ENCODE data around the gene ODF2L. TPM values are rescaled to one million over a fixed set of nuclear protein-coding genes. Genes with fewer than 3 reads are reported as not detected.

The ODF2L gene
- total RNA-seq, 1 experiment from 2014 or later: 88.2 TPM

DNA sequence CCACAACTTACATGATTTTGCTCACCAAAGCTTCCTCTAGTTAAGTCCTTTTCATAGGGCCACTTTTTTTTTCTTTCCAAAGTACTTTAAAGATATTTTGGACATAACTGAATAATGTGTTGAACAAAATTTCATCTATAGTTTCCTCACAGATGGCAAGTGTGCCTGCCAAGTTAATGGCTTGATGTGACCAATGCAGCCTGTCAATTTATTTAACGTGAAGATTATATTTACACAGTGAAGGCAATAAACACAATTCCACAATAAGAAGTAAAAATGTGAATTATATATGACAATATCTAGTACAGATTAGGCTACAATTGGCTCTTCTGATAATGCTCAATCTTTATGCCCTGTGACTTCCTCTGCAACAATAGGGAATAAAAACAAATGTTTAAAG, 45.9 kb upstream of the ODF2L start:
- POLR2A ChIA-PET: interaction anchor here (0.6 kb wide), 1 partner anchor 36 kb away, joined by 3 read pairs; no protein-coding TSS in a partner anchor
- Histone ChIP-seq H3K36me3 (ENCODE audit: control insufficient read depth, insufficient read depth, low read length) (no peaks in the 10 kb centered on the region), H3K9me3 (ENCODE audit: control insufficient read depth, insufficient read depth, low read depth, low read length) (no peaks in the 10 kb centered on the region), H3K27me3 (ENCODE audit: control insufficient read depth, insufficient read depth, low read length) (peaks cover 25% of the 10 kb centered on the region), H3K4me3 (ENCODE audit: low read depth in 2 of 2, low read length in 2 of 2) (no peak overlapping the region), H3K4me1 (ENCODE audit: control insufficient read depth, insufficient read depth, low read length) (no peaks in the 10 kb centered on the region), H3K27ac (ENCODE audit: low read length) (no peak overlapping the region)
- DNase-seq (ENCODE audit: low read depth, low spot score) (no peak), ATAC-seq (no peak)
- intact Hi-C loops (cut with micrococcal nuclease; ENCODE audit: unreplicated experiment): no loop called here
- no TSS peak for BruUV-seq (replicated peaks)
- in situ Hi-C loops (cut with HindIII; ENCODE audit: low pct_unique_long_range_greater_than_20kb, low sequenced_read_pairs): loop anchor here (5.0 kb wide), 1 partner anchor 60 kb away; no protein-coding TSS in a partner anchor
- CTCF ChIA-PET: no interaction called here
- TF ChIP-seq, protein P1, sequence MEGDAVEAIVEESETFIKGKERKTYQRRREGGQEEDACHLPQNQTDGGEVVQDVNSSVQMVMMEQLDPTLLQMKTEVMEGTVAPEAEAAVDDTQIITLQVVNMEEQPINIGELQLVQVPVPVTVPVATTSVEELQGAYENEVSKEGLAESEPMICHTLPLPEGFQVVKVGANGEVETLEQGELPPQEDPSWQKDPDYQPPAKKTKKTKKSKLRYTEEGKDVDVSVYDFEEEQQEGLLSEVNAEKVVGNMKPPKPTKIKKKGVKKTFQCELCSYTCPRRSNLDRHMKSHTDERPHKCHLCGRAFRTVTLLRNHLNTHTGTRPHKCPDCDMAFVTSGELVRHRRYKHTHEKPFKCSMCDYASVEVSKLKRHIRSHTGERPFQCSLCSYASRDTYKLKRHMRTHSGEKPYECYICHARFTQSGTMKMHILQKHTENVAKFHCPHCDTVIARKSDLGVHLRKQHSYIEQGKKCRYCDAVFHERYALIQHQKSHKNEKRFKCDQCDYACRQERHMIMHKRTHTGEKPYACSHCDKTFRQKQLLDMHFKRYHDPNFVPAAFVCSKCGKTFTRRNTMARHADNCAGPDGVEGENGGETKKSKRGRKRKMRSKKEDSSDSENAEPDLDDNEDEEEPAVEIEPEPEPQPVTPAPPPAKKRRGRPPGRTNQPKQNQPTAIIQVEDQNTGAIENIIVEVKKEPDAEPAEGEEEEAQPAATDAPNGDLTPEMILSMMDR (IDR thresholded peaks at IDR 0.05): no peak; the same call in 1 of the 2 replicates
- TF ChIP-seq TCF7L2 (IDR thresholded peaks at IDR 0.05; ENCODE audit: low read depth, low read length) (no peak), POLR2AphosphoS5 (IDR thresholded peaks at IDR 0.05; ENCODE audit: low read depth, low read length) (no peak), SIN3A (IDR thresholded peaks at IDR 0.05; ENCODE audit: borderline replicate concordance, insufficient read depth, low read depth, low read length) (no peak)
- TF ChIP-seq, protein P2, sequence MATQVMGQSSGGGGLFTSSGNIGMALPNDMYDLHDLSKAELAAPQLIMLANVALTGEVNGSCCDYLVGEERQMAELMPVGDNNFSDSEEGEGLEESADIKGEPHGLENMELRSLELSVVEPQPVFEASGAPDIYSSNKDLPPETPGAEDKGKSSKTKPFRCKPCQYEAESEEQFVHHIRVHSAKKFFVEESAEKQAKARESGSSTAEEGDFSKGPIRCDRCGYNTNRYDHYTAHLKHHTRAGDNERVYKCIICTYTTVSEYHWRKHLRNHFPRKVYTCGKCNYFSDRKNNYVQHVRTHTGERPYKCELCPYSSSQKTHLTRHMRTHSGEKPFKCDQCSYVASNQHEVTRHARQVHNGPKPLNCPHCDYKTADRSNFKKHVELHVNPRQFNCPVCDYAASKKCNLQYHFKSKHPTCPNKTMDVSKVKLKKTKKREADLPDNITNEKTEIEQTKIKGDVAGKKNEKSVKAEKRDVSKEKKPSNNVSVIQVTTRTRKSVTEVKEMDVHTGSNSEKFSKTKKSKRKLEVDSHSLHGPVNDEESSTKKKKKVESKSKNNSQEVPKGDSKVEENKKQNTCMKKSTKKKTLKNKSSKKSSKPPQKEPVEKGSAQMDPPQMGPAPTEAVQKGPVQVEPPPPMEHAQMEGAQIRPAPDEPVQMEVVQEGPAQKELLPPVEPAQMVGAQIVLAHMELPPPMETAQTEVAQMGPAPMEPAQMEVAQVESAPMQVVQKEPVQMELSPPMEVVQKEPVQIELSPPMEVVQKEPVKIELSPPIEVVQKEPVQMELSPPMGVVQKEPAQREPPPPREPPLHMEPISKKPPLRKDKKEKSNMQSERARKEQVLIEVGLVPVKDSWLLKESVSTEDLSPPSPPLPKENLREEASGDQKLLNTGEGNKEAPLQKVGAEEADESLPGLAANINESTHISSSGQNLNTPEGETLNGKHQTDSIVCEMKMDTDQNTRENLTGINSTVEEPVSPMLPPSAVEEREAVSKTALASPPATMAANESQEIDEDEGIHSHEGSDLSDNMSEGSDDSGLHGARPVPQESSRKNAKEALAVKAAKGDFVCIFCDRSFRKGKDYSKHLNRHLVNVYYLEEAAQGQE (IDR thresholded peaks at IDR 0.05; ENCODE audit: insufficient read depth in 1 of 2, low read depth in 2 of 2, low read length in 1 of 2): no peak

DNA sequence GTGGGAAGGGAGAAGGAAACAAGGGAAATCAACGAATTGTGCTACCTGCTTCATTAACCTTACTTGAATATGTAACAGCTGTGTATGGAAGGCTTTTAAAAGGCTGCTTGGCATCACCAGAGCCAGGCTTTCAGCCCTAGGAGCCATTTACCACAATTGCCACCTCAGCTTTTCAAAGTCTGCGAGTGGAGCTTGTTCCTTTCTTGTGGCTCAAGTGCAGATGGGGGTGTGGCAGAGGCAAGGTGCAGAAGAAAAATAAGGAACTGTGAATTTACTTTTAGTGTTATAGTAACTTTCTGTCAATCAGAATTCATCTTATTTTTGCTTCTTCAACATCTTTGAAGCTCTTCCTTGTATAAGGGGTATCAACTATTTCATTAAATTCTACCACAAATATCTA, 45.5 kb upstream of the ODF2L start:
- H3K27me3 ChIP-seq (ENCODE audit: control insufficient read depth, insufficient read depth, low read length): peaks cover 23% of the 10 kb centered on the region
- DNase-seq (ENCODE audit: low read depth, low spot score) (no peak), ATAC-seq (no peak)
- H3K27ac ChIP-seq (ENCODE audit: low read length): no peak overlapping the region
- H3K9me3 ChIP-seq (ENCODE audit: control insufficient read depth, insufficient read depth, low read depth, low read length): no peaks in the 10 kb centered on the region
- CTCF ChIA-PET: no interaction called here
- intact Hi-C loops (cut with micrococcal nuclease; ENCODE audit: unreplicated experiment): no loop called here
- BruUV-seq (replicated peaks): no TSS peak
- in situ Hi-C loops (cut with HindIII; ENCODE audit: low pct_unique_long_range_greater_than_20kb, low sequenced_read_pairs): loop anchor here (5.0 kb wide), 1 partner anchor 59 kb away; no protein-coding TSS in a partner anchor
- TF ChIP-seq POLR2AphosphoS5 (IDR thresholded peaks at IDR 0.05; ENCODE audit: low read depth, low read length) (no peak), TCF7L2 (IDR thresholded peaks at IDR 0.05; ENCODE audit: low read depth, low read length) (no peak), SIN3A (IDR thresholded peaks at IDR 0.05; ENCODE audit: borderline replicate concordance, insufficient read depth, low read depth, low read length) (no peak)
- TF ChIP-seq, protein P1 (IDR thresholded peaks at IDR 0.05): no peak
- TF ChIP-seq, protein P2 (IDR thresholded peaks at IDR 0.05; ENCODE audit: insufficient read depth in 1 of 2, low read depth in 2 of 2, low read length in 1 of 2): no peak
- POLR2A ChIA-PET: interaction anchor here (0.6 kb wide), 1 partner anchor 35 kb away, joined by 3 read pairs; no protein-coding TSS in a partner anchor
- H3K4me1 ChIP-seq (ENCODE audit: control insufficient read depth, insufficient read depth, low read length): no peaks in the 10 kb centered on the region
- H3K36me3 ChIP-seq (ENCODE audit: control insufficient read depth, insufficient read depth, low read length): no peaks in the 10 kb centered on the region
- H3K4me3 ChIP-seq (ENCODE audit: low read depth in 2 of 2, low read length in 2 of 2): no peak overlapping the region
